T-cell (primary cell): ENCODE measurements around the gene CDH8. TPM values are rescaled to one million over a fixed set of nuclear protein-coding genes. Genes with fewer than 3 reads are reported as not detected.

Experiments used
- ATAC-seq, 4 experiments: fragments of 200-7000 bp in 3 of 4; fragments of 150-1000 bp in 1 of 4; cut with Tn5 transposase; replicated peaks in 1 of 4; 1 replicate in 3 of 4; 2 replicates in 1 of 4; pipeline ENCODE4 v1.10.0; 2021; ENCODE audit warnings: moderate library complexity in 3 of 4, mild to moderate bottlenecking in 2 of 4, moderate number of reproducible peaks in 1 of 4
- CTCF ChIA-PET, 2 donors: fragments of 300-600 bp; sonication (Branson Sonifier 250); formaldehyde crosslinking; loops; one replicate each; lab custom pipeline; 2022; ENCODE audit warnings: antibody characterized with exemption in 2 of 2; lab: Charles Lee
- POLR2A ChIA-PET, 2 donors: fragments of 300-600 bp; sonication (Branson Sonifier 250); formaldehyde crosslinking; loops; one replicate each; lab custom pipeline; 2022; ENCODE audit warnings: antibody characterized with exemption in 2 of 2; lab: Charles Lee
- DNase-seq, 35 experiments: peaks; one replicate each; pipeline versions ENCODE4 v3.0.0 to v3.0.0-alpha.2; 2013 to 2023
- H3K27ac ChIP-seq: one replicate; pipeline ENCODE4 v1.5.1; 2013; ENCODE audit warnings: low read length
- H3K27me3 ChIP-seq, 2 experiments: replicated peaks in 1 of 2; 1 replicate in 1 of 2; 2 replicates in 1 of 2; pipeline versions ENCODE4 v1.6.1 to v1.7.0; 2013; ENCODE audit warnings: low read length in 1 of 2, mixed read lengths in 1 of 2; ENCODE audit not compliant: control insufficient read depth in 2 of 2, insufficient read depth in 2 of 2; ENCODE audit errors: extremely low read depth in 1 of 2
- H3K36me3 ChIP-seq, 2 donors: 1 replicate in 1 of 2; 2 replicates in 1 of 2; pipeline versions ENCODE4 v1.6.1 to v1.7.0; 2013; ENCODE audit warnings: low read length in 1 of 2; ENCODE audit not compliant: control insufficient read depth in 2 of 2, insufficient read depth in 1 of 2; ENCODE audit errors: extremely low read depth in 1 of 2
- H3K4me1 ChIP-seq, 2 experiments: 1 replicate in 1 of 2; 2 replicates in 1 of 2; pipeline versions ENCODE4 v1.6.1 to v1.7.0; 2013; ENCODE audit warnings: low read length in 2 of 2, mixed read lengths in 1 of 2; ENCODE audit not compliant: insufficient read depth in 2 of 2, control insufficient read depth in 1 of 2; ENCODE audit errors: extremely low read depth in 1 of 2
- H3K4me3 ChIP-seq, 2 donors: 1 replicate in 1 of 2; 2 replicates in 1 of 2; pipeline versions ENCODE4 v1.5.1 to v1.7.0; 2013; ENCODE audit warnings: mild to moderate bottlenecking in 2 of 2, low read length in 1 of 2, moderate library complexity in 1 of 2; ENCODE audit not compliant: control insufficient read depth in 1 of 2; ENCODE audit errors: extremely low read depth in 1 of 2
- H3K9me3 ChIP-seq: 2 replicates; pipeline ENCODE4 v1.7.0; 2013
- H3K27ac Mint-ChIP-seq, 2 donors: one replicate each; pipeline ENCODE4 v1.8.0; 2020 to 2021; ENCODE audit warnings: mild to moderate bottlenecking in 2 of 2, mixed read lengths in 2 of 2
- H3K27me3 Mint-ChIP-seq, 2 donors: one replicate each; pipeline ENCODE4 v1.8.0; 2021 to 2022; ENCODE audit warnings: mixed read lengths in 2 of 2
- H3K36me3 Mint-ChIP-seq: one replicate; pipeline ENCODE4 v1.8.0; 2021; ENCODE audit warnings: mixed read lengths
- H3K4me1 Mint-ChIP-seq, 3 donors: one replicate each; pipeline ENCODE4 v1.8.0; 2020 to 2022; ENCODE audit warnings: mixed read lengths in 3 of 3, mild to moderate bottlenecking in 1 of 3
- H3K4me3 Mint-ChIP-seq, 3 donors: one replicate each; pipeline ENCODE4 v1.8.0; 2020 to 2022; ENCODE audit warnings: mild to moderate bottlenecking in 3 of 3, mixed read lengths in 3 of 3, moderate library complexity in 3 of 3
- H3K9me3 Mint-ChIP-seq, 3 donors: one replicate each; pipeline ENCODE4 v1.8.0; 2020 to 2022; ENCODE audit warnings: mixed read lengths in 3 of 3
- WGBS: methylation state at CpG from one replicate; pipeline ENCODE4 v1.1.5; 2013; ENCODE audit warnings: missing lambda C conversion rate; ENCODE audit not compliant: insufficient coverage; 5-methylcytosine and 5-hydroxymethylcytosine counted together
- total RNA-seq, 35 experiments: library from RNA in 6 of 35; stranded (reverse) in 6 of 35; fragments of 120-200 nt in 1 of 35; gene quantifications; one replicate each; pipeline versions ENCODE4 v1.2.1 to v1.2.4 and lab custom pipeline; 2013 to 2026

CDH8 gene
- total RNA-seq, 5 donors from 2014 or later (not counting 1 experiment from before 2014, with no cell fraction given), result 0.39 to 1.0 TPM; not detected in 3

DNA sequence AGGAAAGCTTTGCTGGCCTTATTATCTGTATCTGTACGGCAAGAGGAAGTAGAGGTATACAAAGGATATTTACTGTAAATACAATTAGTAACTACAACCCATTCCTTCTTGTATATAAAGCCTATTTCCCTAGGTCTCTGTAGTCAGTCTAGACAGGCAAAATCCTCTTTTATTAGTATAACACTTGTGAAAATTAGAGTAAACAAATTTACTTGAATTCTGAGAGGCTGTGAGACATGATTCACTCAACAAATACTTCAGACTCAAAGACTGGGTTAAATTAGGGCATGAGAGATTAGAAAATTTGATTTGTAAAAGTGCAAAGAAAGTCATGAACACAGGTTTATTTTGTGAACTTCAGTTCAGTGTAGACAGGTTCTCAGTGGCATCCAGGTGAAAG is 30.9 kb upstream of the CDH8 start:
- no peak overlapping the region for H3K27ac Mint-ChIP-seq
- H3K4me1 Mint-ChIP-seq, result no peaks in the 10 kb centered on the region
- Histone ChIP-seq H3K4me1 (no peaks in the 10 kb centered on the region), H3K27me3 (no peaks in the 10 kb centered on the region), H3K36me3 (no peaks in the 10 kb centered on the region), H3K27ac (no peak overlapping the region), H3K4me3 (no peak overlapping the region), H3K9me3 (no peaks in the 10 kb centered on the region)
- no peaks in the 10 kb centered on the region for H3K27me3 Mint-ChIP-seq
- DNase-seq (no peak), ATAC-seq (no peak)
- H3K9me3 Mint-ChIP-seq, result peaks cover 14 to 29% (median 24%) of the 10 kb centered on the region in 3 donors
- CTCF ChIA-PET, result no interaction called here
- no peak overlapping the region for H3K4me3 Mint-ChIP-seq
- WGBS, result no CpG with 5 or more reads among the region's 1 CpG
- POLR2A ChIA-PET, result interaction anchor here in 1 of 2 donors (0.6 kb wide), 1 partner anchor 1478 kb away, joined by 4 read pairs; no protein-coding TSS in a partner anchor
- H3K36me3 Mint-ChIP-seq, result no peaks in the 10 kb centered on the region

DNA sequence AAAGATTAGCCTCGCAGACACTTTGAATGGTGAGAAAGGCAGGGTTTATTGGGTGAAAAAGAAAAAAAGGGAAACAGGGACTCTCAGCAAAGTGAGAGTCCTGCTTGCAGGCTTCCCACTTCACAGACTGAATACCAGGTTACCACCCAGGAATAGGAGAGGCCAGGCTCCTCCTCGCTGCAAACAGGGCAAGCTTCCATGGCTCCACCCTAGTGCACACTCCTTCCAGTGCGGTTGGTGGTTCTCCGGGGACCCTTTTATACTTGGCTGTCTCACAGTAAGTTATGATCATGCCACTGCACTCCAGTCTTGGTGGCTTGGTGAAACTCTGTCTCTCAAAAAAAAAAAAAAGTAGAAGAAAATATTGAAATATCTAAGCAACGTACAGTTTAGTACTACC is 30.5 kb upstream of the CDH8 start:
- no peaks in the 10 kb centered on the region for H3K27me3 Mint-ChIP-seq
- no peak overlapping the region for H3K4me3 Mint-ChIP-seq
- Histone ChIP-seq H3K27ac (no peak overlapping the region), H3K4me3 (no peak overlapping the region), H3K27me3 (no peaks in the 10 kb centered on the region), H3K9me3 (no peaks in the 10 kb centered on the region), H3K36me3 (no peaks in the 10 kb centered on the region), H3K4me1 (no peaks in the 10 kb centered on the region)
- ChIA-PET CTCF (no interaction called here), POLR2A (interaction anchor here in 1 of 2 donors (0.6 kb wide), 1 partner anchor 1479 kb away, joined by 4 read pairs; no protein-coding TSS in a partner anchor)
- no peaks in the 10 kb centered on the region for H3K36me3 Mint-ChIP-seq
- DNase-seq (no peak), ATAC-seq (no peak)
- H3K27ac Mint-ChIP-seq, result no peak overlapping the region
- peaks cover 13 to 29% (median 24%) of the 10 kb centered on the region in 3 donors for H3K9me3 Mint-ChIP-seq
- WGBS, result 100% methylated on average over 1 of the region's 5 CpGs
- no peaks in the 10 kb centered on the region for H3K4me1 Mint-ChIP-seq

DNA sequence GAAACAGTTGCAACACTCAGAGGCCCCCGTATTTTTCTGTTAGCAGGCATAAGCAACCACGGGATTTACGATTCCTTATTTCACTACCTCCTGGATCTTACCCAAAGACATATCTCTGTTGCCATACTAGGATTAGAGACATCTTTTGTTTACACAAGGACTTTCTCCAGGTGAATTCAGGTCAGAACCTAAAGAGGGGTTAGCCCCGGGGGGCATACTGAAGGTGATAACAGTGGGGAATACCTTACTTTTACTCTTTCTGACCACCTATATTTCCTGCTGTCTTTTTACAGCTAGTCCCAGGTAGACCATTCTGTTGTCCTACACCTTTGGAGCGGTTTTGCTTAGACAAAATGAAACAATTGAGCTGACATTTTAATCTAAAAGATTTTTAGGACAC is 27.9 kb upstream of the CDH8 start:
- no peaks in the 10 kb centered on the region for H3K9me3 ChIP-seq
- no peaks in the 10 kb centered on the region for H3K27me3 ChIP-seq
- no peaks in the 10 kb centered on the region for H3K4me1 ChIP-seq
- no peaks in the 10 kb centered on the region for H3K36me3 ChIP-seq
- no peaks in the 10 kb centered on the region for H3K36me3 Mint-ChIP-seq
- no peaks in the 10 kb centered on the region for H3K27me3 Mint-ChIP-seq
- no peak overlapping the region for H3K27ac Mint-ChIP-seq
- DNase-seq (no peak), ATAC-seq (no peak)
- H3K4me1 Mint-ChIP-seq, result no peaks in the 10 kb centered on the region
- WGBS, result no CpG with 5 or more reads among the region's 5 CpGs
- CTCF ChIA-PET, result no interaction called here
- H3K4me3 Mint-ChIP-seq, result no peak overlapping the region
- peaks cover 11 to 29% (median 23%) of the 10 kb centered on the region in 3 donors for H3K9me3 Mint-ChIP-seq
- no peak overlapping the region for H3K27ac ChIP-seq
- H3K4me3 ChIP-seq, result no peak overlapping the region
- POLR2A ChIA-PET, result interaction anchor here in 1 of 2 donors (0.6 kb wide), 1 partner anchor 269 kb away, joined by 9 read pairs; no protein-coding TSS in a partner anchor

DNA sequence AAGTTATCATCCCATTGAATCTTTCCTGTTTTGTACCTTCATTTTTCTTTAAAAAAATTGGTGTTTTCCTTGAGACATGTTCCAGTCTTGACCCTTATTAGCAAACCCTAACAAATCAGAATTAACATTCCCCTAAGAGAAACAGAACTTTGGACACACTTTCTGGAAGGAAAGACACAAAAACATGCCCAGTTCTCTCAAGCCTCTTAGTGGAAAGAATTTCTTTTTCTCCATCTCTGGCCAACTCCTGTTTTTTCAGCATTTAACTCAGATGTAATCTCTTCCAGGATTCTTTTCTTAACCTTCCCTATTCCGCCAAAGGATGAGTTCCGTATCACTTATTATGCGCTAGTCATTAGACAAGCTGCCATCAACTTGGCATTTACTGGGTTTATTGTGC is 23.9 kb upstream of the CDH8 start:
- no peak overlapping the region for H3K27ac Mint-ChIP-seq
- no peaks in the 10 kb centered on the region for H3K9me3 ChIP-seq
- ATAC-seq (no peak), DNase-seq (no peak)
- WGBS, result 100% methylated on average over 1 of the region's 3 CpGs
- no peaks in the 10 kb centered on the region for H3K27me3 ChIP-seq
- no peaks in the 10 kb centered on the region for H3K27me3 Mint-ChIP-seq
- no peaks in the 10 kb centered on the region for H3K4me1 ChIP-seq
- H3K9me3 Mint-ChIP-seq, result peaks cover 24 to 36% (median 28%) of the 10 kb centered on the region in 3 donors
- H3K27ac ChIP-seq, result no peak overlapping the region
- H3K4me1 Mint-ChIP-seq, result no peaks in the 10 kb centered on the region
- no peak overlapping the region for H3K4me3 Mint-ChIP-seq
- H3K4me3 ChIP-seq, result no peak overlapping the region
- ChIA-PET CTCF (no interaction called here), POLR2A (interaction anchor here in 1 of 2 donors (0.5 kb wide), 1 partner anchor 13 kb away, joined by 3 read pairs; no protein-coding TSS in a partner anchor)
- H3K36me3 ChIP-seq, result no peaks in the 10 kb centered on the region
- H3K36me3 Mint-ChIP-seq, result no peaks in the 10 kb centered on the region

- Histone ChIP-seq H3K9me3 (no peaks in the 10 kb centered on the region), H3K4me1 (no peaks in the 10 kb centered on the region), H3K27me3 (no peaks in the 10 kb centered on the region), H3K36me3 (no peaks in the 10 kb centered on the region), H3K27ac (no peak overlapping the region), H3K4me3 (no peak overlapping the region)
- no peaks in the 10 kb centered on the region for H3K27me3 Mint-ChIP-seq
- ChIA-PET POLR2A (no interaction called here), CTCF (no interaction called here)
- ATAC-seq (no peak), DNase-seq (no peak)
- no peaks in the 10 kb centered on the region for H3K4me1 Mint-ChIP-seq
- H3K36me3 Mint-ChIP-seq, result no peaks in the 10 kb centered on the region
- H3K9me3 Mint-ChIP-seq, result peaks cover 25 to 34% (median 29%) of the 10 kb centered on the region in 3 donors
- H3K4me3 Mint-ChIP-seq, result no peak overlapping the region
- no peak overlapping the region for H3K27ac Mint-ChIP-seq
Observed at GRCh38 chr16:62059527-62059926, 23.3 kb upstream of the CDH8 start.

DNA sequence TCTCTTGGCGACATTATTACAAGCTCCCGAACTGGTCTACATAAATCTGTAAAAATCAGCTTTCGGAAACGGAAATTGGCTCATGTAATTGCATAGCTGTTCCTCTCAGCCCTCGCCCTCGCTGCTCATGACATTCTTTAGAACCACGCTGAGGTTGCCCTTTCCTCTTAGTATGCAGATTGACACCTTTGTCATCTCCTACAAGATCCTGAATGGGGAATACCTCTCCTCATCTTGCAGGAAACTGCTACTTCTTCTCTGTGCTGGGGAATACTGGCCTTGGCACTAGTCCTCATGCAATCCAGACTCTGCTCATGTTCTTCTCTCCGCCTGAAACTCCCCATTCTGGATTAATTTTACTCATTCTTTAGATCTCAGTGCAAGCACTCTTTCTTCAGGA is 22.2 kb upstream of the CDH8 start:
- ChIA-PET POLR2A (no interaction called here), CTCF (no interaction called here)
- Histone ChIP-seq H3K9me3 (no peaks in the 10 kb centered on the region), H3K36me3 (no peaks in the 10 kb centered on the region), H3K4me1 (no peaks in the 10 kb centered on the region), H3K27me3 (no peaks in the 10 kb centered on the region), H3K4me3 (no peak overlapping the region), H3K27ac (no peak overlapping the region)
- DNase-seq, result no peak
- no peak for ATAC-seq
- 68% methylated on average over 8 of the region's 8 CpGs for WGBS
- Mint-ChIP-seq H3K9me3 (peaks cover 22 to 36% (median 28%) of the 10 kb centered on the region in 3 donors), H3K36me3 (no peaks in the 10 kb centered on the region), H3K4me3 (no peak overlapping the region), H3K27ac (no peak overlapping the region), H3K27me3 (no peaks in the 10 kb centered on the region), H3K4me1 (no peaks in the 10 kb centered on the region)

- no peak overlapping the region for H3K4me3 Mint-ChIP-seq
- Histone ChIP-seq H3K27me3 (no peaks in the 10 kb centered on the region), H3K36me3 (no peaks in the 10 kb centered on the region), H3K9me3 (no peaks in the 10 kb centered on the region), H3K4me1 (no peaks in the 10 kb centered on the region), H3K27ac (no peak overlapping the region), H3K4me3 (no peak overlapping the region)
- CTCF ChIA-PET, result no interaction called here
- 82% methylated on average over 1 of the region's 4 CpGs for WGBS
- POLR2A ChIA-PET, result no interaction called here
- H3K9me3 Mint-ChIP-seq, result peaks cover 10 to 22% (median 16%) of the 10 kb centered on the region in 3 donors
- H3K27me3 Mint-ChIP-seq, result no peaks in the 10 kb centered on the region
- H3K36me3 Mint-ChIP-seq, result no peaks in the 10 kb centered on the region
- DNase-seq (no peak), ATAC-seq (no peak)
- no peaks in the 10 kb centered on the region for H3K4me1 Mint-ChIP-seq
- H3K27ac Mint-ChIP-seq, result no peak overlapping the region
Observed at GRCh38 chr16:62051942-62052341, 15.7 kb upstream of the CDH8 start.
